ENCODE results near the gene CCDC187. TPM values are rescaled to one million over a fixed set of nuclear protein-coding genes. Genes with fewer than 3 reads are reported as not detected.

CCDC187 gene
- total and polyA plus RNA-seq, 8 donors = 0.12 to 2.8 (median 0.45) TPM; not detected in 1

DNA sequence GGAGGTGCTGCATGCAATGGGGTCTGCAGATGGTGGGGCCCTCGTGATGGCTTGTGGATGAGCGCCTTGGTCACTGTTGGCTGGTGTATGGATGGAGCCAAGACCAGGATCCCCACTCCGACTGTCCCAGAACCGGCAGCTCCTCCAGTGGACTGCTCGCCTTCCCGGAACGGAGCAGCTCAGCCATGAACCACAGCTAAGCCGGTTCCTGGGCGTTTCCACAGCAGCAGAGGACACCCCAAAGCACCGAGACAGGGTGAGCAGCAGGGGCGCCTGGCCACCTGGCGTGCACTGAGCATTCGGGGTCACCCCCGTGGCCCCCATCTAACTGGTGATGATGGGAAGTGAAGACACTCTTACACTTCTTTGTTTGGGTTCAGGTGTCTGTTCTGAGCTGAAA lies 26.1 kb downstream of the CCDC187 start:
- TF ChIP-seq POLR2A (IDR thresholded peaks at IDR 0.05) (no peak), EP300 (IDR thresholded peaks at IDR 0.05) (no peak), POLR2AphosphoS5 (IDR thresholded peaks at IDR 0.05) (no peak)
- TF ChIP-seq, protein P1, sequence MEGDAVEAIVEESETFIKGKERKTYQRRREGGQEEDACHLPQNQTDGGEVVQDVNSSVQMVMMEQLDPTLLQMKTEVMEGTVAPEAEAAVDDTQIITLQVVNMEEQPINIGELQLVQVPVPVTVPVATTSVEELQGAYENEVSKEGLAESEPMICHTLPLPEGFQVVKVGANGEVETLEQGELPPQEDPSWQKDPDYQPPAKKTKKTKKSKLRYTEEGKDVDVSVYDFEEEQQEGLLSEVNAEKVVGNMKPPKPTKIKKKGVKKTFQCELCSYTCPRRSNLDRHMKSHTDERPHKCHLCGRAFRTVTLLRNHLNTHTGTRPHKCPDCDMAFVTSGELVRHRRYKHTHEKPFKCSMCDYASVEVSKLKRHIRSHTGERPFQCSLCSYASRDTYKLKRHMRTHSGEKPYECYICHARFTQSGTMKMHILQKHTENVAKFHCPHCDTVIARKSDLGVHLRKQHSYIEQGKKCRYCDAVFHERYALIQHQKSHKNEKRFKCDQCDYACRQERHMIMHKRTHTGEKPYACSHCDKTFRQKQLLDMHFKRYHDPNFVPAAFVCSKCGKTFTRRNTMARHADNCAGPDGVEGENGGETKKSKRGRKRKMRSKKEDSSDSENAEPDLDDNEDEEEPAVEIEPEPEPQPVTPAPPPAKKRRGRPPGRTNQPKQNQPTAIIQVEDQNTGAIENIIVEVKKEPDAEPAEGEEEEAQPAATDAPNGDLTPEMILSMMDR (IDR thresholded peaks at IDR 0.05) = no peak
- DNase-seq = no peak
- Histone ChIP-seq H3K36me3 (no peaks in the 10 kb centered on the region), H3K9me3 (peaks cover 0 to 6% (median 0%) of the 10 kb centered on the region in 4 donors), H3K4me1 (peaks cover 0 to 6% (median 0%) of the 10 kb centered on the region in 4 donors), H3K4me3 (no peak overlapping the region), H3K27ac (no peak overlapping the region), H3K27me3 (peaks cover 0 to 71% (median 15%) of the 10 kb centered on the region in 3 donors)
- intact Hi-C loops (cut with DNase I; ENCODE audit: low total_unique reads) = no loop called here
- WGBS, 5 donors = 86 to 91% (median 90%) methylated on average over 13 to 14 of the region's 14 CpGs

DNA sequence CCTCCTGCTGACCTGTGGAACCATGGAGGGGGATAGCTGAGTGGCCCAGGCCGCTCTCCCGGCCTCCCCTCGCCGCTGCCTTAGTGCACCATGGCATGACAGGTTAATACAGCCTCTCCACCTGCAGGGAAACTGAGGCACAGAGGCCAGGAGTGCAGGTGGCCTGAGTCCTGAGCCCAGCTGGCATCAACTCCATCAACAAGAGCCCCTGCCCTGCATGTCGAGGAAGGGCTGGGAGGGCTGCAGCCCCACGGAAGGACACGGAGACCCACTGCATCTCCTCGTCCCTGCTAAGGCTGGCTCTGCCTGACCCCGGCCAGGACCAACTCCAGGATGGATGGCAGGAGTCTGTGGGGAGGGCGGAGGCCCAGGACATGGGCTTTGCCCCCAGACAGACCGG lies 27.2 kb downstream of the CCDC187 start:
- Histone ChIP-seq H3K36me3 (no peaks in the 10 kb centered on the region), H3K9me3 (peaks cover 0 to 6% (median 0%) of the 10 kb centered on the region in 4 donors), H3K27ac (no peak overlapping the region), H3K4me1 (no peaks in the 10 kb centered on the region), H3K4me3 (no peak overlapping the region), H3K27me3 (peaks cover 0 to 63% (median 15%) of the 10 kb centered on the region in 3 donors)
- 77 to 92% (median 77%) methylated on average over 4 to 11 of the region's 11 CpGs for WGBS, 5 donors
- intact Hi-C loops (cut with DNase I; ENCODE audit: low total_unique reads) = no loop called here
- TF ChIP-seq EP300 (IDR thresholded peaks at IDR 0.05) (no peak), POLR2AphosphoS5 (IDR thresholded peaks at IDR 0.05) (no peak), POLR2A (IDR thresholded peaks at IDR 0.05) (no peak)
- TF ChIP-seq, protein P1 (IDR thresholded peaks at IDR 0.05) = no peak
- no peak for DNase-seq

DNA sequence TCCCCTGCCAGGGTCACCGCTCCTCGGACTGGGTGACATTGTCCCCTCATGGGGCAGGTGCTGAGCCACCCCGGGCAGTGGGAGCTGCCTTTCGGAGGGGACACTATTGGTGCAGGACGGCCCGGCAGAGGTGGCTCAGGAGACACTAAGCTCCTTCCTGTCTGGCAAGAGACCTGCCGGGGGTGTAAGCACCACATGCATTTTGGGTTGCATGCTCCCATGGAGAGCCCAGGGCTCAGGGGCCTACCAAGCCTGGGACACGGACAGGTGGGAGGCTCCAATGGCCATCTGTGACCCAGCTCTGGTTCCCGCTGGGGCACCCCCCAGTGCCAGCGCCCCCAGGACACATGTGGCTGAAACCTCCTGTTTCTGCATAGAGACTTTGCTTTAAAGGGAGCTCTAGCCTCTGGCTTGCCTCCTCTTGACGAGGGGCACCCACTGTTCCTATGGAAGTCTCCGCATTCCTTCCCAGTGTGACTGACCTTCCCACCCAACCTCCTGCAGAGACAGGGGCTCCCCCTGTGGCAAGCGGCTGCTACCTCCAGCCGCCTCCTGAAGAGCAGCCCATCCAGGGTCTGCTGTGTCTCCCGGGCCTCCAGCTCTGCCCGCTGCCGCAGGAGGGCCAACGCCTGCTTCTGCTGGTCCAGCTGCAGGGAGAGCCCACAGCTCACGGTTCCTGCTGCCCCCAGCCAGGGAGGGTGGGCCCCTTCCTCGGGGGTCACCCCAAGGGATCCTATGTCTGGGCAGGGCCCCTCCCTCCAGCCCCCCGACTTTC lies 28.1 kb downstream of the CCDC187 start:
- TF ChIP-seq EP300 (IDR thresholded peaks at IDR 0.05) = no peak
- TF ChIP-seq, protein P1 (IDR thresholded peaks at IDR 0.05) = no peak
- TF ChIP-seq POLR2A (IDR thresholded peaks at IDR 0.05) = no peak
- TF ChIP-seq POLR2AphosphoS5 (IDR thresholded peaks at IDR 0.05) = no peak
- Histone ChIP-seq H3K27me3 (peaks cover 0 to 54% (median 15%) of the 10 kb centered on the region in 3 donors), H3K27ac (no peak overlapping the region), H3K9me3 (peaks cover 0 to 6% (median 0%) of the 10 kb centered on the region in 4 donors), H3K4me1 (no peaks in the 10 kb centered on the region), H3K36me3 (no peaks in the 10 kb centered on the region), H3K4me3 (no peak overlapping the region)
- WGBS, 5 donors = 58 to 64% (median 62%) methylated on average over 18 to 21 of the region's 21 CpGs
- no peak for DNase-seq
- intact Hi-C loops (cut with DNase I; ENCODE audit: low total_unique reads) = no loop called here

DNA sequence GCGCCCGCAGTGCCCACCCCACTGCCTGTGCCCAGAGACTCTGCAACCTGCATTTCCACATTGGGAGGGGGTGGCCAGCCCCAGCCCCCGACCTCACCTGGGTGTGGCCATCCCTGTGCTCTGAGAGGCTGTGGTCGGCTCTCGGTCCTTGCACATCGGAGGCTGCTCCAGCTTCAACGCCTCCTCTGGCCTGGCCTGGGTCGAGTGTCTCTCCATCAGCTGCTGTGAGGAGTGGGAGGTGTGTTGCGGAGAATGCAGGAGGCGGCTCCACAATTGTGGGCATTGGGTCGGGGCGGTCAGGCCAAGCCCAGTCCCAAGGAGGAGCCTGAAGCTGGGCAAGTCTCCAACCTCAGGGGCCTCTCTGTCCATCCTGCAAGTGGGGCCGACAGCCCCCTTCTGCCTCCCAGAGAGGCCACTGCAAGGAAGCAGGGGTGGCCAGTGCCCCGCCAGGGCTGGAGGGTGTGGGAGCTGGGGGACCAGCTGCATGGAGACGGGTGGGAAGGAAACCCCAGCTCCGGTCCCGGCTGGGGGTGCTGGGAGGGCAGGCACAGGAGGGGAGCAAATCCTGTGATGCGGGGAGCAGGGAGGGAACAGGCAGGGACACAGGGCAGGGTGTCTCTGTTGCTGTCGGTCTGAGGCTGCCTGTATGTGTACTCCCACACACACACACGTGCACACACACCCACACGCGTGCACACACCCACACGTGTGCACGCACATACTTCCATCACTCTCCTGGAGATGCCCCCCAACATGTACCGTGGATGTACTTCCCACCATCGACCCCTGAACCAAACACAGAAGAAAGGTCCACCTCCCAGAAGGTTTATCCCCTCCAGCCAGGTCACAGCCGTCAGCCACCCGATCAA lies 28.9 kb downstream of the CCDC187 start:
- Histone ChIP-seq H3K36me3 (no peaks in the 10 kb centered on the region), H3K9me3 (peaks cover 0 to 3% (median 0%) of the 10 kb centered on the region in 4 donors), H3K27me3 (peaks cover 0 to 54% (median 15%) of the 10 kb centered on the region in 3 donors), H3K4me1 (no peaks in the 10 kb centered on the region), H3K27ac (no peak overlapping the region), H3K4me3 (no peak overlapping the region)
- no peak for DNase-seq
- intact Hi-C loops (cut with DNase I; ENCODE audit: low total_unique reads) = no loop called here
- TF ChIP-seq POLR2AphosphoS5 (IDR thresholded peaks at IDR 0.05) = no peak
- TF ChIP-seq POLR2A (IDR thresholded peaks at IDR 0.05) = no peak
- TF ChIP-seq, protein P1 (IDR thresholded peaks at IDR 0.05) = no peak
- no peak for TF ChIP-seq EP300 (IDR thresholded peaks at IDR 0.05)
- 69 to 76% (median 76%) methylated on average over 14 to 28 of the region's 28 CpGs for WGBS, 5 donors
